AG08395 (cell line): Measurements from ENCODE around the gene MEGF6.

Experiments used
- DNase-seq: peaks from one replicate; pipeline ENCODE4 v3.0.0; 2012; ENCODE audit warnings: mixed read lengths, low spot score

MEGF6 gene

GRCh38 chr1:3504151-3504821 lies 107.0 kb downstream of the MEGF6 start:
- peak; percentile 98 for DNase-seq

GRCh38 chr1:3503525-3503886 lies 107.8 kb downstream of the MEGF6 start:
- DNase-seq, result no peak

GRCh38 chr1:3502641-3503524 lies 108.4 kb downstream of the MEGF6 start:
- DNase-seq, result no peak

- DNase-seq, result peak; percentile 33
These were observed 109.3 kb downstream of the MEGF6 start for GRCh38 chr1:3501856-3502640.

GRCh38 chr1:3501437-3501836 lies 109.9 kb downstream of the MEGF6 start:
- DNase-seq, result no peak

GRCh38 chr1:3500265-3500835 lies 111.0 kb downstream of the MEGF6 start:
- no peak for DNase-seq

- no peak for DNase-seq
These were observed 111.7 kb downstream of the MEGF6 start for GRCh38 chr1:3499611-3500010.

- no peak for DNase-seq
These were observed 112.3 kb downstream of the MEGF6 start for GRCh38 chr1:3498986-3499385.

GRCh38 chr1:3498246-3498930 lies 112.9 kb downstream of the MEGF6 start:
- DNase-seq, result no peak

GRCh38 chr1:3497521-3497920 lies 113.8 kb downstream of the MEGF6 start:
- DNase-seq, result no peak

GRCh38 chr1:3496916-3497315 lies 114.4 kb downstream of the MEGF6 start:
- DNase-seq, result no peak

GRCh38 chr1:3495776-3496745 lies 115.2 kb downstream of the MEGF6 start:
- DNase-seq, result no peak

GRCh38 chr1:3494321-3495308 lies 116.7 kb downstream of the MEGF6 start:
- no peak for DNase-seq

- DNase-seq, result no peak
These were observed 118.6 kb downstream of the MEGF6 start for GRCh38 chr1:3492545-3493246.

GRCh38 chr1:3491291-3492246 lies 119.7 kb downstream of the MEGF6 start:
- DNase-seq, result peak; percentile 86

GRCh38 chr1:3490046-3490745 lies 121.1 kb downstream of the MEGF6 start:
- no peak for DNase-seq

GRCh38 chr1:3488432-3488831 lies 122.9 kb downstream of the MEGF6 start:
- DNase-seq, result no peak
